ENCODE measurements around the gene ATXN7. TPM values are rescaled to one million over a fixed set of nuclear protein-coding genes. Genes with fewer than 3 reads are reported as not detected.

Gene ATXN7
- total and polyA plus RNA-seq, 2 of the 4 experiments (the other 2 are of a cell fraction), result 8.6 to 13.6 TPM

GRCh38 chr3:63832395-63832794 is 31.3 kb upstream of the ATXN7 start:
- intact Hi-C loops (cut with micrococcal nuclease) (no loop called here), in situ Hi-C loops (cut with MboI; ENCODE audit: low sequenced_read_pairs) (no loop called here), dilution Hi-C loops (cut with HindIII; ENCODE audit: low sequenced_read_pairs, unreplicated experiment) (no loop called here)
- no peak overlapping the region for H3K18ac ChIP-seq (ENCODE audit: low read depth, low read length)
- H3K56ac ChIP-seq (ENCODE audit: extremely low read depth, insufficient read depth, low read length), result no peak overlapping the region
- H4K91ac ChIP-seq (ENCODE audit: insufficient read depth, low read depth, low read length), result no peak overlapping the region
- H2BK5ac ChIP-seq (ENCODE audit: low read depth, low read length, poor library complexity, severe bottlenecking), result no peak overlapping the region
- H2AK5ac ChIP-seq (ENCODE audit: low read depth, low read length), result no peak overlapping the region
- H3K4ac ChIP-seq (ENCODE audit: low read depth, low read length), result no peak overlapping the region
- no peak overlapping the region for H3K4me2 ChIP-seq (ENCODE audit: low read depth, low read length)
- H3K4me3 ChIP-seq (ENCODE audit: insufficient read depth, low read depth, low read length), result no peak overlapping the region
- TF ChIP-seq MXI1 (IDR thresholded peaks at IDR 0.05; ENCODE audit: borderline replicate concordance, low read depth, low read length) (no peak), USF2 (IDR thresholded peaks at IDR 0.05; ENCODE audit: low read depth, low read length) (no peak), NFE2L2 (IDR thresholded peaks at IDR 0.05; ENCODE audit: low read depth, low read length) (no peak), RAD21 (IDR thresholded peaks at IDR 0.05; ENCODE audit: low read length) (no peak), MAFK (IDR thresholded peaks at IDR 0.05; ENCODE audit: low read depth, low read length) (no peak), RFX5 (IDR thresholded peaks at IDR 0.05; ENCODE audit: low read depth, low read length) (no peak), FOS (IDR thresholded peaks at IDR 0.05; ENCODE audit: low read depth, low read length) (no peak), RCOR1 (IDR thresholded peaks at IDR 0.05; ENCODE audit: insufficient replicate concordance, low read length) (no peak), MAZ (IDR thresholded peaks at IDR 0.05; ENCODE audit: borderline replicate concordance, low read depth, low read length) (no peak), CHD1 (IDR thresholded peaks at IDR 0.05; ENCODE audit: low read depth, low read length) (no peak)
- ChIA-PET CTCF (interaction anchor here (0.7 kb wide), 1 partner anchor 191 kb away, joined by 5 read pairs; no protein-coding TSS in a partner anchor), POLR2A (ENCODE audit: unreplicated experiment) (interaction anchor here (0.7 kb wide), 1 partner anchor 34 kb away, joined by 9 read pairs; no protein-coding TSS in a partner anchor)
- H3K4me1 ChIP-seq (ENCODE audit: control insufficient read depth, insufficient read depth, low read length), result no peaks in the 10 kb centered on the region
- no peak overlapping the region for H4K8ac ChIP-seq (ENCODE audit: low read depth in 2 of 2, low read length in 2 of 2)
- no peak overlapping the region for H2BK20ac ChIP-seq (ENCODE audit: low read depth, low read length)
- H3K9me3 ChIP-seq (ENCODE audit: control insufficient read depth, insufficient read depth, low read length), result no peaks in the 10 kb centered on the region
- peaks cover 17% of the 10 kb centered on the region for H3K36me3 ChIP-seq (ENCODE audit: control insufficient read depth, insufficient read depth, low read length)
- no peak overlapping the region for H3K27ac ChIP-seq (ENCODE audit: insufficient read depth, low read length)
- H2AFZ ChIP-seq (replicated peaks; ENCODE audit: low read length, poor library complexity), result no peak overlapping the region
- no peaks in the 10 kb centered on the region for H3K79me1 ChIP-seq (ENCODE audit: low read depth in 1 of 2, low read length in 2 of 2)
- WGBS, 2 experiments (ENCODE audit: extremely low coverage in 2 of 2, insufficient read length in 1 of 2), result 90% methylated on average over 2 of the region's 6 CpGs; no CpG with 5 or more reads in 1 of the 2 experiments
- H3K14ac ChIP-seq (replicated peaks; ENCODE audit: low read depth, low read length), result no peak overlapping the region
- no peak overlapping the region for H3K23ac ChIP-seq (ENCODE audit: low read depth, low read length)
- H4K5ac ChIP-seq (ENCODE audit: low read depth, low read length), result no peak overlapping the region
- no peak overlapping the region for H2BK15ac ChIP-seq (ENCODE audit: low read depth, low read length)
- no peaks in the 10 kb centered on the region for H4K20me1 ChIP-seq (ENCODE audit: insufficient read depth, low read length)
- no peak overlapping the region for H2BK120ac ChIP-seq (ENCODE audit: low read depth, low read length)
- H3K27me3 ChIP-seq (ENCODE audit: control insufficient read depth, insufficient read depth, low read length), result no peaks in the 10 kb centered on the region
- no peaks in the 10 kb centered on the region for H3K9me1 ChIP-seq (ENCODE audit: insufficient read depth, low read length)
- no peak for ATAC-seq (ENCODE audit: low read depth)
- no peak overlapping the region for H2AK9ac ChIP-seq (replicated peaks; ENCODE audit: low read depth, low read length, poor library complexity)
- DNase-seq, result no peak
- no TSS peak for BruUV-seq (replicated peaks)
- no peak overlapping the region for H3K9ac ChIP-seq (ENCODE audit: low read depth, low read length)
